A673 (cell line): ENCODE data around the gene SPAG16. TPM values are rescaled to one million over a fixed set of nuclear protein-coding genes. Genes with fewer than 3 reads are reported as not detected.

Experiments used
- BruUV-seq: library from RNA; stranded (reverse); fragments of 400-500 nt; replicated peaks from 2 replicates; lab custom pipeline; 2021; lab: Mats Ljungman, UMichigan
- CTCF ChIA-PET: fragments of 300-600 bp; sonication (Branson Sonifier 250); formaldehyde crosslinking; loops from one replicate; lab custom pipeline; 2022; ENCODE audit warnings: antibody characterized with exemption; lab: Charles Lee
- POLR2A ChIA-PET: fragments of 300-600 bp; sonication (Branson Sonifier 250); formaldehyde crosslinking; loops from one replicate; lab custom pipeline; 2022; ENCODE audit warnings: antibody characterized with exemption; ENCODE audit not compliant: low non-redundant PET; lab: Charles Lee
- DNase-seq: peaks from one replicate; pipeline ENCODE4 v3.0.0-alpha.2; 2015; ENCODE audit warnings: low spot score
- H3K27ac ChIP-seq: fragments of 200-600 bp; sonication (generic); 2 replicates; pipeline ENCODE4 v1.5.1; 2016; ENCODE audit warnings: mixed run types, low read depth, mild to moderate bottlenecking, mixed read lengths, antibody characterized with exemption, low read length; ENCODE audit not compliant: poor library complexity, severe bottlenecking
- H3K27me3 ChIP-seq: fragments of 200-600 bp; sonication (generic); replicated peaks from 2 replicates; pipeline ENCODE4 v1.6.1; 2017; ENCODE audit warnings: mixed run types, low read depth, mild to moderate bottlenecking, mixed read lengths, antibody characterized with exemption, low read length; ENCODE audit not compliant: insufficient read depth, poor library complexity
- H3K36me3 ChIP-seq: fragments of 200-600 bp; sonication (generic); 2 replicates; pipeline ENCODE4 v1.6.1; 2016; ENCODE audit warnings: mixed run types, mild to moderate bottlenecking, mixed read lengths, antibody characterized with exemption, low read length; ENCODE audit not compliant: insufficient read depth, poor library complexity, severe bottlenecking
- H3K4me1 ChIP-seq: fragments of 200-600 bp; sonication (generic); 2 replicates; pipeline ENCODE4 v1.6.1; 2017; ENCODE audit warnings: mixed run types, mild to moderate bottlenecking, mixed read lengths, antibody characterized with exemption, low read length; ENCODE audit not compliant: insufficient read depth, poor library complexity, severe bottlenecking
- H3K4me3 ChIP-seq: fragments of 200-600 bp; sonication (generic); 2 replicates; pipeline ENCODE4 v1.5.1; 2016; ENCODE audit warnings: low read depth, mixed run types, mild to moderate bottlenecking, mixed read lengths, low read length; ENCODE audit not compliant: poor library complexity, severe bottlenecking
- H3K9me3 ChIP-seq: fragments of 200-600 bp; sonication (generic); 2 replicates; pipeline ENCODE4 v1.6.1; 2016; ENCODE audit warnings: mixed run types, low read depth, mild to moderate bottlenecking, mixed read lengths, antibody characterized with exemption, low read length; ENCODE audit not compliant: poor library complexity, severe bottlenecking
- EZH2 ChIP-seq: fragments of 200-600 bp; sonication (generic); IDR thresholded peaks from 2 replicates; pipeline ENCODE4 v1.6.1; 2017; ENCODE audit warnings: borderline replicate concordance, low read depth, mild to moderate bottlenecking, mixed read lengths, antibody characterized with exemption, low read length; ENCODE audit not compliant: poor library complexity, severe bottlenecking
- intact Hi-C: fragments of 100-400 bp; cut with micrococcal nuclease; formaldehyde crosslinking; loops from one replicate; pipeline ENCODE4 v1.10.0; 2022; ENCODE audit not compliant: unreplicated experiment
- total RNA-seq: library from RNA; stranded (reverse); gene quantifications from 2 replicates; pipeline ENCODE4 v1.2.3, GENCODE V29; 2021
- TF ChIP-seq, protein P1 (sequence below): fragments of 300-800, 200-600 bp; sonication (generic); conservative IDR thresholded peaks from 2 replicates; pipeline ENCODE4 v1.5.1; 2017; ENCODE audit warnings: low read depth, mild to moderate bottlenecking, antibody characterized with exemption, low read length, moderate library complexity, mixed read lengths

SPAG16 gene
- total RNA-seq, 1 experiment from 2014 or later, result 13.1 TPM

DNA sequence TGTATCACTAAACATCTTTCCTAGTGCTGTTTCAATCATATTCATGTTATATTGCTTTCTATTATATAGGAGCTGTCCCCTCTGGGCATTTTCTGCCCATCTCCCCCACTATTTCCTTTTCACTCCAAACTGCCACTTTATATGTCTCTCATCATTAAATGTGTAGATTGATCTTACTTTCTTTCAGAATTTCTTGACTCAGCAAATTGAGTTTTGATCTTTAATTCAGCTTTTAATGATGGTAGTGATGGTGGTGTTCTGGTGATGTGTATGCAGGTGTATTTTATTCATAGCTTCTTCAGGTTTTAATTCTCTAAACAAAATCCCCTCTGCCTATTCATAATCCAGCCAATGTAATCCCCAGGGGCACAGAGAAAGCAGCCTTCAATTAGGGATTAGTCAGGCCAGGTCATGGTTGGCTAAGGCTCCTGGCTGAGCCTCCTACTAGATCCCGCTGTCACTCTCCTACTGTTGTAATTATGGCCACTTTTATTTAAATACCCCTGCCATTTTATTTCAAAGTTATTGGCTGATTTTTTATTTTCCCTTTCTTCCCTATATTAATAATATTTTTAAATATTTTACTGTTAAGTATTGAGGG, 325.4 kb downstream of the SPAG16 start:
- TF ChIP-seq, protein P1, sequence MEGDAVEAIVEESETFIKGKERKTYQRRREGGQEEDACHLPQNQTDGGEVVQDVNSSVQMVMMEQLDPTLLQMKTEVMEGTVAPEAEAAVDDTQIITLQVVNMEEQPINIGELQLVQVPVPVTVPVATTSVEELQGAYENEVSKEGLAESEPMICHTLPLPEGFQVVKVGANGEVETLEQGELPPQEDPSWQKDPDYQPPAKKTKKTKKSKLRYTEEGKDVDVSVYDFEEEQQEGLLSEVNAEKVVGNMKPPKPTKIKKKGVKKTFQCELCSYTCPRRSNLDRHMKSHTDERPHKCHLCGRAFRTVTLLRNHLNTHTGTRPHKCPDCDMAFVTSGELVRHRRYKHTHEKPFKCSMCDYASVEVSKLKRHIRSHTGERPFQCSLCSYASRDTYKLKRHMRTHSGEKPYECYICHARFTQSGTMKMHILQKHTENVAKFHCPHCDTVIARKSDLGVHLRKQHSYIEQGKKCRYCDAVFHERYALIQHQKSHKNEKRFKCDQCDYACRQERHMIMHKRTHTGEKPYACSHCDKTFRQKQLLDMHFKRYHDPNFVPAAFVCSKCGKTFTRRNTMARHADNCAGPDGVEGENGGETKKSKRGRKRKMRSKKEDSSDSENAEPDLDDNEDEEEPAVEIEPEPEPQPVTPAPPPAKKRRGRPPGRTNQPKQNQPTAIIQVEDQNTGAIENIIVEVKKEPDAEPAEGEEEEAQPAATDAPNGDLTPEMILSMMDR, result no peak
- TF ChIP-seq EZH2, result no peak
- ChIA-PET POLR2A (no interaction called here), CTCF (no interaction called here)
- no peaks in the 10 kb centered on the region for H3K9me3 ChIP-seq
- no peaks in the 10 kb centered on the region for H3K4me1 ChIP-seq
- no peaks in the 10 kb centered on the region for H3K36me3 ChIP-seq
- no peak overlapping the region for H3K4me3 ChIP-seq
- H3K27ac ChIP-seq, result no peak overlapping the region
- BruUV-seq, result no TSS peak
- peak; percentile 3 for DNase-seq
- intact Hi-C loops, result no loop called here
- H3K27me3 ChIP-seq, result no peaks in the 10 kb centered on the region

DNA sequence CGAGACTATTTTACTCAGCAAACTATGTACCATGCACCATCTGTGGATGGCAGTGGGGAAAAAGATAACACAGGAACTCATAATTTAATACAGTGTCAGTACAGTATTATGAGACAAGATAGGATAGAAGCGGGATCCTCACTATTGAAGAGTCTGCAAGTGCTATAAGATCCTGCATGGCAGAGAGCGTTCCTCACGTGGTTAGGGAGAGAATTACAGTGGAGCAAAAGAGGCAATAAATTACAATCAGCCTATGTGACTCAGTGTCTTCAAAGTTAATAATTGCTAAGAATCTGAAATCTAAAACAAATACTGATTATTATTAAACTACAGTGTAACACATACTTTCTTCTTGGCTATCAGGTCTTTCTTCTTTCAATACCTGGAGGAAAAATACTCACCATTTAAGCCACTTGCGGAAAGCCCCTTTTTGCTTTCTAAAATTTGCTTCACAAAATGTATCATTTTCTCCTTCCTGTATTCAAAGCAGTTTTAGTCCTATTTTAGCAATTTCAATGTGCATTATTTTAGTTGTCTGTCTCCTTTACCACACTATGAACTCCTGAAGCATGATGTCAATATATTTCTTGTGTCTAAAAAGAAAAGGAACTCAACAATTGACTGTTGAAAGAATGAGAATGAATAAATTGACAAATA, 342.9 kb downstream of the SPAG16 start:
- Histone ChIP-seq H3K4me1 (no peaks in the 10 kb centered on the region), H3K9me3 (no peaks in the 10 kb centered on the region), H3K36me3 (no peaks in the 10 kb centered on the region), H3K27me3 (no peaks in the 10 kb centered on the region), H3K27ac (no peak overlapping the region), H3K4me3 (no peak overlapping the region)
- ChIA-PET POLR2A (no interaction called here), CTCF (no interaction called here)
- intact Hi-C loops, result no loop called here
- TF ChIP-seq, protein P1, result peak; percentile 23; the same call in 1 of the 2 replicates
- no peak for TF ChIP-seq EZH2
- BruUV-seq, result no TSS peak
- DNase-seq, result no peak

DNA sequence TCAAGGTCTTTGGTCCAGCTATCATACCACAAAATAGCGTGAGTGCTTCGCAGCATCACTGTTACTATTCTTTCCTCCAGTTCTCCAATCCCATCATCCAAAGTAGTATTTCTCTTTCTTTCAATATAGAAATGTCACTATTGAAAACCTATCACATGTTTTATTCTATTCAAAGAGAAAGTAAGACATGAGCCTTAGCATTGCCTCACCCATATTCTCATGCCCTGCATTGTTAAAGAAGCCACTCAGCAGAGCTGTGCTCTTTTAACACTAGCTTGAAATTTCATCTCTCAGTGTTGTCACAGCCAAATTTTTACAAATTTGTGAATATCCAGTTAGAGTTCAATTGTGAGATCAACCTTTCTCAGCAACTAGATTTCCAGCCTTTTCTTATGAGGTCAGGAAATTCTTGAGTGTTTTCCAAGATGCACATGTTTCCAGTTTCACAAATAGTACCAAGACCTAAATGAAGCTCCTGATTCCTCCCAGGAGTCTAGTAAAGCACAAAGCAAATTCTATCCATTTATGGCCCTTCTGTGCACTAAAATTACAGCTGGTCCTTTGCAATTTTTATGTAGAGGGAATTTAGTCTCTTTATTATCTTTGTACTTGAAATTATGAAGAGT, 343.7 kb downstream of the SPAG16 start:
- Histone ChIP-seq H3K4me3 (no peak overlapping the region), H3K9me3 (peaks cover 5% of the 10 kb centered on the region), H3K27ac (no peak overlapping the region), H3K27me3 (no peaks in the 10 kb centered on the region), H3K4me1 (no peaks in the 10 kb centered on the region), H3K36me3 (no peaks in the 10 kb centered on the region)
- ChIA-PET CTCF (no interaction called here), POLR2A (no interaction called here)
- no TSS peak for BruUV-seq
- TF ChIP-seq, protein P1, result no peak
- TF ChIP-seq EZH2, result no peak
- no peak for DNase-seq
- intact Hi-C loops, result no loop called here
